ENCODE measurements around the gene UBE2E2. TPM values are rescaled to one million over a fixed set of nuclear protein-coding genes. Genes with fewer than 3 reads are reported as not detected.

UBE2E2 gene
- total RNA-seq, 2 experiments from 2014 or later = 16.5 to 23.2 TPM

- intact Hi-C loops (cut with micrococcal nuclease) = no loop called here
- TF ChIP-seq CTCF (IDR thresholded peaks at IDR 0.05) = no peak
- Mint-ChIP-seq H3K27me3 (peaks cover 16% of the 10 kb centered on the region), H3K27ac (no peak overlapping the region), H3K4me3 (peak overlapping the region; percentile 8), H3K4me1 (ENCODE audit: low read depth) (peaks cover 16% of the 10 kb centered on the region), H3K9me3 (no peaks in the 10 kb centered on the region), H3K36me3 (ENCODE audit: low read depth) (no peaks in the 10 kb centered on the region)
- ChIA-PET CTCF (no interaction called here), POLR2A (no interaction called here)
- DNase-seq = no peak
- ATAC-seq = no peak
Observed at GRCh38 chr3:23201154-23201838, 1.8 kb upstream of the UBE2E2 start.

- ChIA-PET CTCF (no interaction called here), POLR2A (interaction anchor here (0.6 to 1.5 kb wide), 3 partner anchors 13 to 314 kb away, joined by 3 read pairs; no protein-coding TSS in a partner anchor)
- Mint-ChIP-seq H3K27me3 (peaks cover 16% of the 10 kb centered on the region), H3K4me3 (peak overlapping the region; percentile 74), H3K9me3 (no peaks in the 10 kb centered on the region), H3K36me3 (ENCODE audit: low read depth) (no peaks in the 10 kb centered on the region), H3K4me1 (ENCODE audit: low read depth) (peaks cover 24% of the 10 kb centered on the region), H3K27ac (peak overlapping the region; percentile 72)
- DNase-seq = peak; percentile 66
- TF ChIP-seq CTCF (IDR thresholded peaks at IDR 0.05) = no peak
- intact Hi-C loops (cut with micrococcal nuclease) = no loop called here
- ATAC-seq = peak; percentile 46
Observed at GRCh38 chr3:23202203-23202920, 765 bp upstream of the UBE2E2 start.

GRCh38 chr3:23203708-23204330 is 692 bp downstream of the UBE2E2 start:
- TF ChIP-seq CTCF (IDR thresholded peaks at IDR 0.05) = no peak
- H3K4me3 Mint-ChIP-seq = peak overlapping the region; percentile 97
- peaks cover under 1% of the 10 kb centered on the region for H3K36me3 Mint-ChIP-seq (ENCODE audit: low read depth)
- H3K27ac Mint-ChIP-seq = peak overlapping the region; percentile 89
- ChIA-PET POLR2A (interaction anchor here (0.7 to 1.5 kb wide), 2 partner anchors 48 to 713 kb away, joined by 3 read pairs; partner anchors contain the start of genes NKIRAS1 and RPL15), CTCF (no interaction called here)
- intact Hi-C loops (cut with micrococcal nuclease) = no loop called here
- peaks cover 16% of the 10 kb centered on the region for H3K27me3 Mint-ChIP-seq
- ATAC-seq (peak; percentile 11), DNase-seq (peak; percentile 30)
- H3K4me1 Mint-ChIP-seq (ENCODE audit: low read depth) = peaks cover 26% of the 10 kb centered on the region
- H3K9me3 Mint-ChIP-seq = no peaks in the 10 kb centered on the region

- Mint-ChIP-seq H3K27me3 (peaks cover 13% of the 10 kb centered on the region), H3K4me3 (no peak overlapping the region), H3K27ac (no peak overlapping the region), H3K36me3 (ENCODE audit: low read depth) (peaks cover 12% of the 10 kb centered on the region), H3K9me3 (no peaks in the 10 kb centered on the region), H3K4me1 (ENCODE audit: low read depth) (peaks cover 35% of the 10 kb centered on the region)
- peak; percentile 15 for ATAC-seq
- TF ChIP-seq CTCF (IDR thresholded peaks at IDR 0.05) = no peak
- ChIA-PET POLR2A (interaction anchor here (1.5 kb wide), 1 partner anchor 12 kb away, joined by 3 read pairs; no protein-coding TSS in a partner anchor), CTCF (no interaction called here)
- DNase-seq = peak; percentile 51
- intact Hi-C loops (cut with micrococcal nuclease) = no loop called here
Observed at GRCh38 chr3:23206366-23206765, 3.2 kb downstream of the UBE2E2 start.
